Lower leg skin (tissue), 3 donors: ENCODE data around the gene CTNNBL1.

Experiments
- POLR2A ChIP-seq, 2 donors: fragments of 450-650 bp; IDR thresholded peaks; one replicate each; pipeline ENCODE4 v1.6.1; 2016 to 2017; ENCODE audit warnings: antibody characterized with exemption in 2 of 2, mild to moderate bottlenecking in 1 of 2, moderate library complexity in 1 of 2
- TF ChIP-seq, protein P1 (sequence below), 3 donors: fragments of 450-650 bp; IDR thresholded peaks; one replicate each; pipeline ENCODE4 v1.5.1; 2016; ENCODE audit warnings: antibody characterized with exemption in 3 of 3, mild to moderate bottlenecking in 3 of 3, moderate library complexity in 2 of 3

DNA sequence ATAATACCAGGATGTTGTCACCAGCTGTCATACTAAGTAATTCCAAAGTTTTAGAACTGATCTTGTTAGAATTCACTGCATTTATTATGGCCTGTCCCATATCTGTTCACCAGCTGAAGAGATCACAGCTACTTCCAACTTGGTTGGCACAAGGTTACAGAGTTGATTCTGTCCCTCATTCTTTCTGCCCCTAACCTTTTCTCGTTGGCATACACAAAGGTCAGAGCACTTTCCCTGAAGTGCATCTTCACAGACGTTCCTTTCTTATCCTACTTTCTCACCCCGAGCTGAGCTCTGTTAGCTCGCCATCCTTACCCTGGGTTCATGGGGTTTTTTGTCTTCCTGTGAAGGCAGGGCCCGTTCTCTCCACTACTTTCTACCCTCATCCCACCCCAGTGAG lies 143.1 kb downstream of the CTNNBL1 start:
- TF ChIP-seq, protein P1, sequence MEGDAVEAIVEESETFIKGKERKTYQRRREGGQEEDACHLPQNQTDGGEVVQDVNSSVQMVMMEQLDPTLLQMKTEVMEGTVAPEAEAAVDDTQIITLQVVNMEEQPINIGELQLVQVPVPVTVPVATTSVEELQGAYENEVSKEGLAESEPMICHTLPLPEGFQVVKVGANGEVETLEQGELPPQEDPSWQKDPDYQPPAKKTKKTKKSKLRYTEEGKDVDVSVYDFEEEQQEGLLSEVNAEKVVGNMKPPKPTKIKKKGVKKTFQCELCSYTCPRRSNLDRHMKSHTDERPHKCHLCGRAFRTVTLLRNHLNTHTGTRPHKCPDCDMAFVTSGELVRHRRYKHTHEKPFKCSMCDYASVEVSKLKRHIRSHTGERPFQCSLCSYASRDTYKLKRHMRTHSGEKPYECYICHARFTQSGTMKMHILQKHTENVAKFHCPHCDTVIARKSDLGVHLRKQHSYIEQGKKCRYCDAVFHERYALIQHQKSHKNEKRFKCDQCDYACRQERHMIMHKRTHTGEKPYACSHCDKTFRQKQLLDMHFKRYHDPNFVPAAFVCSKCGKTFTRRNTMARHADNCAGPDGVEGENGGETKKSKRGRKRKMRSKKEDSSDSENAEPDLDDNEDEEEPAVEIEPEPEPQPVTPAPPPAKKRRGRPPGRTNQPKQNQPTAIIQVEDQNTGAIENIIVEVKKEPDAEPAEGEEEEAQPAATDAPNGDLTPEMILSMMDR (IDR thresholded peaks at IDR 0.05) = no peak
- TF ChIP-seq POLR2A (IDR thresholded peaks at IDR 0.05) = no peak
